ENCODE results near the gene MCOLN2.

MCOLN2 gene

GRCh38 chr1:84928979-84929378, 67.9 kb downstream of the MCOLN2 start:
- no peak for DNase-seq (ENCODE audit: low spot score)
- no peak for TF ChIP-seq CTCF (IDR thresholded peaks at IDR 0.05; ENCODE audit: extremely low read depth, missing control alignments)

GRCh38 chr1:84923317-84923716, 73.6 kb downstream of the MCOLN2 start:
- DNase-seq (ENCODE audit: low spot score): no peak
- TF ChIP-seq CTCF (IDR thresholded peaks at IDR 0.05; ENCODE audit: extremely low read depth, missing control alignments): no peak

DNA sequence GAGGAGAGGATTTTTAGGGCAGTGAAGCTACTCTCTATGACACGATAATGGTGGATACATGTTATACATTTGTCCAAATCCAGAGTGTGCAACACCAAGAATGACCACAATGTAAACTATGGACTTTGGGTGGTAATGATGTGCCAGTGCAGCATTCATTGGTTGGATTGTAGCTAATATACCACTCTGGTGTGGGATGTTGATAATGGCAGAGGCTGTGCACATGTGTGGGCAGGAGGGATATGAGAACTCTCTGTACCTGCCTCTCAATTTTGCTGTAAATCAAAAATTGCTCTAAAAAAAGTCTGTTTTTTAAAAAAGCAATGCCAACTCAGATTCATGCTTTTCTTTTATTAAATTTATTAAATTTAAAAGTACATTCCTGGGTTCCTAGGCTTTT, 76.8 kb downstream of the MCOLN2 start:
- no peak for DNase-seq (ENCODE audit: low spot score)
- TF ChIP-seq CTCF (IDR thresholded peaks at IDR 0.05; ENCODE audit: extremely low read depth, missing control alignments): no peak

DNA sequence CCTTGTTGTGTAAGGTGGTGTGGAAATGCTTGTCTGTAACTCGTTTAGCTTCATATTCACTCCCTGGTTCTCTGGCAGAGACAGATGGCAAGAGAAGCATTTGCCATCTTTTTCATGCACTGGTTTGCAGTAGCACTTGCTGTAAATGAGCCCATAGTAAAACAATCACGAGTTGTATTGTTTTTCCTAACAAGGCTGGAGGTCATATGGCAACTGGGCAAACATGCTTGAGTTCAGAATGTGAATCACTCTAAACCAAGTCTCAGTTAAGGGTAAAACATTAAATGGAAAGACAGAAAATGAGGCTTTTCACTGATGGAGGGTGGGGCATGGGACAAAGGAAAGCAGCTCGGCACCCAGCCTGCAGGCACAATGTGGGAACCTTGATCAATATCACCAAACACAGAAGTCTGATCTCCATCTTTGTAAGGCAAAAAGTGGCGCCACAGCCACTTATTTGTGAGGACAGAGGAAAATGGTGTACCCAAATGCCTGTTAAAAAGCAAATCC, 77.4 kb downstream of the MCOLN2 start:
- no peak for TF ChIP-seq CTCF (IDR thresholded peaks at IDR 0.05; ENCODE audit: extremely low read depth, missing control alignments)
- no peak for DNase-seq (ENCODE audit: low spot score)

DNA sequence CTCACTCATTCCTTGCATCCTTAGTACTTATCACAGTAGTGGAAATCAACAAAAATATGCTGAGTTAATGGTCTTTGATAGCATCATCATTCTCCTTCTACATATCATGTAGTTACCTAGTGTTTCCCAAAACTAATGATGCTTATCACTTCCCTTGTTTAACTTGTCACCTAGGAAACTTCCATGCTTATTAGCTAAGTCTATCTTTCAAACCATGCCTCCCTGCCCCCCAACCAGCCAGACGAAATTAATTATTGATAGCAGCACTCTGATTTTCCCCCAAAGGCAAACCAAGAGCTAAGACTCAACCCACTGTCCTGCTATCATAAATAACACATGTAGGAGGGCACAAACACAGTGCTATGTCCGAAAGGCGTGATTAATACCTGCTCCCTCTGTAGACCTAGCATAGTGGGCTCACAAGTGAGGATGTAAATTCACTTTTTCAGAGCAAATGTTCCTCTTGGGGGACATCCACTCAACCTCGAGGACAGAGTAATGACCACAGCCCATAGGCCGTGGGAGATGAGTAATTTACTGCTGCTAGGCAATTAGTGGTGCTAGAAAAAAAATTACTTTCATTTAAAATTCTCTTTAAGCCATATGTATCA, 78.1 kb downstream of the MCOLN2 start:
- TF ChIP-seq CTCF (IDR thresholded peaks at IDR 0.05; ENCODE audit: extremely low read depth, missing control alignments): no peak

DNA sequence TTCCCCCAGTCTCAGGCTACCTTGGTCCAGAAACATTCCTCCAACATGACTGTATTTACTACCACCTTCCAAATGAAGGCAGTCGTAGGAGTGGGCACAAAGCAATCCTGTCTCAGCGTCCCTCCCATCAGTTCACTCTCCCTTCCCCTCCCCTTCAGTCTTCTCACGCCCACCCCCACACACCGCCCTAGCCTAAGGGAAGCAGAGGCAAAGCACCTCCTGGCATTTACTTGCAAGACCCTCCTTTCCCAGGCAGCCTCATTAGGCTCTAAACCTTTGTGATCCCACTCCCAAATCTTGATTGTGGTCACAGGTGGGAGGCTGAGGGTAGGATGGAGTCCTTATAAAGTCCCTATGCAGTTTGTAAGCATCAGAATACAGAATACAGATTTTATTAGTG, 80.0 kb downstream of the MCOLN2 start:
- TF ChIP-seq CTCF (IDR thresholded peaks at IDR 0.05; ENCODE audit: extremely low read depth, missing control alignments): no peak
- DNase-seq (ENCODE audit: low spot score): no peak

More for the DNA sequence above, 78.1 kb downstream of the MCOLN2 start:
- no peak for DNase-seq (ENCODE audit: low spot score)

DNA sequence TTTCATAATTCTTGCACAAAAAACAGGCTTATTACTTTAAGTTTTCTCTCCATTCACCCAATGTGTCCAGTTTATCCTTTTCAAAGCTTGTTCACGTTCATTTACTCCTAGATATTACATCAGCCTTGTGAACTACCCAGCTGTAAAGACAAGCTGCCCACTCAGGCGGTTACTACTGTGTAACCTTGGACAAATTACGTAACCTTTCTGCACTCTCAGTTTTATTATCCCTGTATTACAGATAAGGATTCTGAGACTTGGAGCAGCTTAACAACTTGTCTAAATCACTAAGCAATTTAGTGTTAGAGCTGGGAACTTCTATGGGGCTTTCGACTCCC, 83.4 kb downstream of the MCOLN2 start:
- DNase-seq (ENCODE audit: low spot score): no peak

More for the DNA sequence above, 83.4 kb downstream of the MCOLN2 start:
- no peak for TF ChIP-seq CTCF (IDR thresholded peaks at IDR 0.05; ENCODE audit: extremely low read depth, missing control alignments)
